Measurements from ENCODE around the gene ERF.

Gene ERF

DNA sequence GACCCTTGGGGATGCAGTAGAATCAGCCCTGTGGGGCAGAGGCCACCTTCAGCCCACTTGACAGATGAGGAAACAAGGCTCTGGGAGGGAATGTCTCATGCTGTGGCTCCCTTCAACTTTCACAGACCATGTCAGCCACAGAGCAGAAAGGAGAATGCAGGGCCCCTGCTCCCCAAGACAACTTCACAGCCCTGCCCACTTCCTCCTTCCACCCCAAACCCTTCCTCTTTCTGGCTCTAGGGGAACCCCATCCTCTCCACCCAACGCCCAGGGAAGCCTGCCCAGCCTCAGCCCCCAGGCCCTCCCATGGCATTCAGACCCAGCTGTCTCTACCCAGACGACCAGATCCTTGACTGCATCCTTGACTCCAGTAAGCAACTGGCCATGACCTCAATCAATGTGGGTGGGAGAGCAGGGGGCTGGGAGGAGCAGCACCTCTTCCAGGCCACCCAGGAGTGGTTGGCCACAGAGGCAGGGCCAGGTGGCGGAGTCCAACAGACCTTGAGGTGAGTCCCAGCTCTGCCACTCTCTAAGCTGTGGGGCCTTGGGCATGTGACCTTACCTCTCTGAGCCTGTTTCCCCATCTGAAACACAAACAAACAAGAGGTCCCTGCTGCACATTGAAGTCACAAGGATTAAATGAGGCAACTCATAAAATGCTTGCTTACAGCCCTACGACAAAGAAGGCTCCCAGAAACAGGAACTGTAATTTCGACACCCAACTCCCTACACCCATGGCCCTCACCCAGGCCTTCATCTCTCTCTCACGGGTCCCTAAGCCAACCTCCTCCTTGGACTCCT is 53.2 kb downstream of the ERF start:
- Histone ChIP-seq H3K4me3 (ENCODE audit: low read depth in 1 of 2, low read length in 1 of 2) (peak overlapping the region; percentile 66 to 78), H3K4me1 (ENCODE audit: control insufficient read depth in 1 of 2, insufficient read depth in 1 of 2, low read depth in 1 of 2, low read length in 1 of 2) (peaks cover 78 to 85% of the 10 kb centered on the region in 2 experiments), H3K27ac (peak overlapping the region; percentile 100), H3K36me3 (peaks cover 74% of the 10 kb centered on the region), H3K9me3 (no peaks in the 10 kb centered on the region), H3K27me3 (no peaks in the 10 kb centered on the region)
- TF ChIP-seq, protein P1, sequence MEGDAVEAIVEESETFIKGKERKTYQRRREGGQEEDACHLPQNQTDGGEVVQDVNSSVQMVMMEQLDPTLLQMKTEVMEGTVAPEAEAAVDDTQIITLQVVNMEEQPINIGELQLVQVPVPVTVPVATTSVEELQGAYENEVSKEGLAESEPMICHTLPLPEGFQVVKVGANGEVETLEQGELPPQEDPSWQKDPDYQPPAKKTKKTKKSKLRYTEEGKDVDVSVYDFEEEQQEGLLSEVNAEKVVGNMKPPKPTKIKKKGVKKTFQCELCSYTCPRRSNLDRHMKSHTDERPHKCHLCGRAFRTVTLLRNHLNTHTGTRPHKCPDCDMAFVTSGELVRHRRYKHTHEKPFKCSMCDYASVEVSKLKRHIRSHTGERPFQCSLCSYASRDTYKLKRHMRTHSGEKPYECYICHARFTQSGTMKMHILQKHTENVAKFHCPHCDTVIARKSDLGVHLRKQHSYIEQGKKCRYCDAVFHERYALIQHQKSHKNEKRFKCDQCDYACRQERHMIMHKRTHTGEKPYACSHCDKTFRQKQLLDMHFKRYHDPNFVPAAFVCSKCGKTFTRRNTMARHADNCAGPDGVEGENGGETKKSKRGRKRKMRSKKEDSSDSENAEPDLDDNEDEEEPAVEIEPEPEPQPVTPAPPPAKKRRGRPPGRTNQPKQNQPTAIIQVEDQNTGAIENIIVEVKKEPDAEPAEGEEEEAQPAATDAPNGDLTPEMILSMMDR (IDR thresholded peaks at IDR 0.05): peak; percentile 54

DNA sequence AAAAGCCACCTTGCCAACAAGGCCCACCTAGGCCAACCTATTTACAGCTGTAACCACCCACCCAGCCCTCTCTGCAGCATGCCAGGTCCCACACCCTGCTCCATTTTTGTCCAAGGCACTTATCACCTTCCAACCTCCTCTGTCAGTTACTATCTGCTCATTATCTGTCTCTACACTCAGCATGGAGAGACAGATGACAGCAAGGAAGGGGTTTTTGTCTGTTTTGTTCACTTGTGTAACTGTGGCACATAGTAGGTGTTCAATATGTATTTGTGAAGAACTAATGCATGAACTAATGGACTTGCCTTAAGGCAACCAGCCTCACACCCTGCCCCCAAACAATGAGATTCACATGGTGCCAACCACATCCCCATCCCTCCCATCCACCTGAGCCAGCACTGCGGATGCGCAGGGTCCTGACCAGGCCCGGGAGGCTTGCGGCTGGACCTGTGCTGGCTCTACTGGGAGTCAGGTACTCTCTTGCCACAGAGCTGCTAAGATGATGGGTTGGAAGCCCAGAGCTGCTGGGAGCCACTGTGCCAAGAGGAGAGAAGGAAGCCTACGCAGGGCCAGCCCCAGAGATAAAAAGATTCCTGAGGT is 54.7 kb downstream of the ERF start:
- Histone ChIP-seq H3K36me3 (peaks cover 65% of the 10 kb centered on the region), H3K27me3 (no peaks in the 10 kb centered on the region), H3K4me1 (ENCODE audit: control insufficient read depth in 1 of 2, insufficient read depth in 1 of 2, low read depth in 1 of 2, low read length in 1 of 2) (peaks cover 91 to 97% of the 10 kb centered on the region in 2 experiments), H3K9me3 (no peaks in the 10 kb centered on the region), H3K4me3 (ENCODE audit: low read depth in 1 of 2, low read length in 1 of 2) (peak overlapping the region; percentile 66 to 78), H3K27ac (peak overlapping the region; percentile 100)
- TF ChIP-seq, protein P1 (IDR thresholded peaks at IDR 0.05): no peak

DNA sequence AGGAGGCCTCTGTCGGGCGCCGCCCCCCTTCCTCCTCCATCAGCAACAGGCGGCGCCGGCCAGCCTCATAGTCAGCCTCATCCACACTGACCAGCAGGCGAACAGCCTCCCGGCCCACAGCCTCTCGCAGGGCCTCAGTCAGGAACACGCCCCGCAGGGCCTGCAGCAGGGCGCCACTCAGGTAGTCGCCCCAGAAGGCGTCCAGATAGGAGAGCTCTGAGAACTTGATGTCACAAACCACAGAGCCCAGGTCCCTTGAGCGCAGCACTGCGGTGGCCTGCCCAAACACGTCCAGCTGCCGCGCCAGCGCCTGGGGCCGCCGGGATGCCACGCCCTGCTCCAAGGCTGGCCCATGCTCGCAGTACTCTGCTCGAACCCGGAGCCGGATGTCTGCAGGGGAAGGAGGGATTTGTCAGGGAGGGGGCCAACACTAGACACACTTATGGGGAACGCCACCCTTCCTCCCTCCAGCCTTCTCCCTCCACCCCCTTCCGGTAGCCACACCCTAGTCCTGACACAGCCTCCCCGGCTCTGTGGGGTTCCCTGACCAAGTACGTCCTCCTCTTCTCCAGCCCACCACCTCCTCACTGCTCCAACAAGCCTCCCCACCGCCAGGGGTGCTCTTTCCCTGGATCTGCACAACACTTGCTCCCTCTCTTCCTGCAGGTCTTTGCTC is 55.4 kb downstream of the ERF start:
- TF ChIP-seq, protein P1 (IDR thresholded peaks at IDR 0.05): peak; percentile 64
- Histone ChIP-seq H3K4me1 (ENCODE audit: control insufficient read depth in 1 of 2, insufficient read depth in 1 of 2, low read depth in 1 of 2, low read length in 1 of 2) (peaks cover 91 to 94% of the 10 kb centered on the region in 2 experiments), H3K27me3 (no peaks in the 10 kb centered on the region), H3K9me3 (no peaks in the 10 kb centered on the region), H3K4me3 (ENCODE audit: low read depth in 1 of 2, low read length in 1 of 2) (peak overlapping the region; percentile 66 to 78), H3K27ac (peak overlapping the region; percentile 100), H3K36me3 (peaks cover 59% of the 10 kb centered on the region)

DNA sequence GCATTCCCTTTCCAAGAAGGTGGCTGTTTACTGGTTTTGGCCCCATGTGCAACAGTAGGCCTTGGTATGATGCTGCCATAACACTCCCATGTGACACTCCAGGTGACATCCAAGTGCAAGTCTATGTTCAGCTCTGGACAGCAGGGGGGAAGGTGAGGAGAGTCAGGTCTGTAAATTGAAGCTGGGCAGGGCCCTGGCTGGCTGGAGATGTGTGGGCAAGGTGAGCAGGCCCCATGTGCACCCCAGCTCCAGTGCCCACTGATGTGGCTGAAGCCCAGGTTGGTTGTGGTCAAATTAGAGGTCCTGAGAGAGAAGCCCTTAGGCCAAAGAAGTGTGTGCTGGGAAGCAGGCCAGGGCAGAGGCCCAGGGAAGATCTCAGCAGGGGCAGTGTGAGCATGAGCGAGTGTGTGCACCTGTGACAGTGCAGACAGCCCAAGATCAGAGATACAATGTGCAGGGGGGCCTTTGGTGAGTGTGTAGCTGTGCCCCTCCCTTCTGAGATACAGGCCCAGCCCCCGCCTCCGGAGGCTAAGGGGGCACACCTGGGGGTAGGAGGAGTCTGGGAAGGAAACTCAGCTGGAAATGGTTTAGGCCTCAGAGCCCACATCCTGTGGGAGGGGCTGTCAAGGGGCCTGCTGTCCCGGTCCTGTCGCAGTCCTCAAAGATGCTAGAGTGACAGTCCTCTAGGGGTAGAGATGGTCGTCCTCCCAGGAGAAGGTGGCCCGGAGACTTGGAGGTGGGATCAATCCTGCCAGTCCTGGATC is 56.1 kb downstream of the ERF start:
- Histone ChIP-seq H3K36me3 (peaks cover 52% of the 10 kb centered on the region), H3K4me1 (ENCODE audit: control insufficient read depth in 1 of 2, insufficient read depth in 1 of 2, low read depth in 1 of 2, low read length in 1 of 2) (peaks cover 84 to 87% of the 10 kb centered on the region in 2 experiments), H3K27me3 (no peaks in the 10 kb centered on the region), H3K4me3 (ENCODE audit: low read depth in 1 of 2, low read length in 1 of 2) (peak overlapping the region; percentile 66 to 78), H3K27ac (peak overlapping the region; percentile 100), H3K9me3 (no peaks in the 10 kb centered on the region)
- TF ChIP-seq, protein P1 (IDR thresholded peaks at IDR 0.05): no peak

Data from neutrophil (primary cell).